IPS-18c (cell line): ENCODE results near the gene AKAP11.

ENCODE experiments used
- H3K4me3 ChIP-seq: 2 replicates; pipeline ENCODE4 v1.7.0; 2013; ENCODE audit warnings: low read depth, mild to moderate bottlenecking, low read length, moderate library complexity; ENCODE audit not compliant: insufficient read depth
- H3K9me3 ChIP-seq: one replicate; pipeline ENCODE4 v1.6.1; 2013; ENCODE audit warnings: mild to moderate bottlenecking, low read length, moderate library complexity; ENCODE audit not compliant: control insufficient read depth, insufficient read depth

AKAP11 gene

GRCh38 chr13:42360046-42360574 lies 88.2 kb downstream of the AKAP11 start:
- H3K9me3 ChIP-seq = no peaks in the 10 kb centered on the region
- no peak overlapping the region for H3K4me3 ChIP-seq

- Histone ChIP-seq H3K9me3 (no peaks in the 10 kb centered on the region), H3K4me3 (no peak overlapping the region)
Measured at GRCh38 chr13:42361701-42362100, 89.7 kb downstream of the AKAP11 start.

GRCh38 chr13:42363941-42364612 lies 92.1 kb downstream of the AKAP11 start:
- Histone ChIP-seq H3K9me3 (no peaks in the 10 kb centered on the region), H3K4me3 (no peak overlapping the region)

GRCh38 chr13:42364613-42365000 lies 92.7 kb downstream of the AKAP11 start:
- H3K4me3 ChIP-seq = no peak overlapping the region
- no peaks in the 10 kb centered on the region for H3K9me3 ChIP-seq

DNA sequence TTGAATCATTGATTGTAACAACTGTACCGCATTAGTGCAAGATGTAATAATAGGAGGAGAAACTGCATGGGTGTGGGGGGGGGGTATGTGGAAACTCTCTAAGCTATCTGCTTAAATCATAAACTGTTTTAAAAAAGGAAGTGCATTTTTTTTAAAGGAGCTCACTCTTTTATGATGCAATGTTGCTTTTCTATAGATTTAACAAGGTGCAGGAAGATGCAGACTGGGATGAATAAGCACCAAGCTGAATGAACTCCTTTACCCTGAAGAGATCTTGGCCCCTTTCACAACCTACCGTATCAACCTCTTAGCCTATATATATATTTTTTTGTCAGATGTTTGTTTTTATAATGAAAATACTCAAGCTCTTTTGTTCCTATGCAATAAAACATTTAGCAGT lies 95.9 kb downstream of the AKAP11 start:
- no peaks in the 10 kb centered on the region for H3K9me3 ChIP-seq

GRCh38 chr13:42369071-42369797 lies 97.3 kb downstream of the AKAP11 start:
- Histone ChIP-seq H3K4me3 (no peak overlapping the region), H3K9me3 (no peaks in the 10 kb centered on the region)

More for the DNA sequence above, 95.9 kb downstream of the AKAP11 start:
- H3K4me3 ChIP-seq = no peak overlapping the region

DNA sequence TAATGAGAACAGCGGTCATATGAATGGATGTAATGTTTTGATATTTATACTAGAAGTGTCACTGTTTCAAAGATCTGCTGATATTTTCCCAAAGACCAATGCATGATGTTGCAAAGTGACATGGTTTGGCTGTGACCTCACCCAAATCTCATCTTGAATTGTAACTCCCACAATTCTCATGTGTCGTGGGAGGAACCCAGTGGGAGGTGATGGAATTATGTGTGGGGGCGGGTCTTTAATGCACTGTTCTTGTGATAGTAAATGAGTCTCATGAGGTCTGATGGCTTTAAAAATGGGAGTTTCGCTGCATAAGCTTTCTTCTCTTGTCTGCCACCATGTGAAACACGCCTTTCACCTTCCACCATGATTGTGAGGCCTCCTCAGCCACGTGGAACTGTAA lies 98.3 kb downstream of the AKAP11 start:
- no peak overlapping the region for H3K4me3 ChIP-seq
- H3K9me3 ChIP-seq = no peaks in the 10 kb centered on the region
